T-cell (primary cell): Measurements from ENCODE around the gene ZNF888. TPM values are rescaled to one million over a fixed set of nuclear protein-coding genes. Genes with fewer than 3 reads are reported as not detected.

Experiments used
- ATAC-seq, 4 experiments: fragments of 200-7000 bp in 3 of 4; fragments of 150-1000 bp in 1 of 4; cut with Tn5 transposase; replicated peaks in 1 of 4; 1 replicate in 3 of 4; 2 replicates in 1 of 4; pipeline ENCODE4 v1.10.0; 2021; ENCODE audit warnings: moderate library complexity in 3 of 4, mild to moderate bottlenecking in 2 of 4, moderate number of reproducible peaks in 1 of 4
- CTCF ChIA-PET, 2 donors: fragments of 300-600 bp; sonication (Branson Sonifier 250); formaldehyde crosslinking; loops; one replicate each; lab custom pipeline; 2022; ENCODE audit warnings: antibody characterized with exemption in 2 of 2; lab: Charles Lee
- POLR2A ChIA-PET, 2 donors: fragments of 300-600 bp; sonication (Branson Sonifier 250); formaldehyde crosslinking; loops; one replicate each; lab custom pipeline; 2022; ENCODE audit warnings: antibody characterized with exemption in 2 of 2; lab: Charles Lee
- DNase-seq, 35 experiments: peaks; one replicate each; pipeline versions ENCODE4 v3.0.0 to v3.0.0-alpha.2; 2013 to 2023
- H3K27ac ChIP-seq: one replicate; pipeline ENCODE4 v1.5.1; 2013; ENCODE audit warnings: low read length
- H3K27me3 ChIP-seq, 2 experiments: replicated peaks in 1 of 2; 1 replicate in 1 of 2; 2 replicates in 1 of 2; pipeline versions ENCODE4 v1.6.1 to v1.7.0; 2013; ENCODE audit warnings: low read length in 1 of 2, mixed read lengths in 1 of 2; ENCODE audit not compliant: control insufficient read depth in 2 of 2, insufficient read depth in 2 of 2; ENCODE audit errors: extremely low read depth in 1 of 2
- H3K36me3 ChIP-seq, 2 donors: 1 replicate in 1 of 2; 2 replicates in 1 of 2; pipeline versions ENCODE4 v1.6.1 to v1.7.0; 2013; ENCODE audit warnings: low read length in 1 of 2; ENCODE audit not compliant: control insufficient read depth in 2 of 2, insufficient read depth in 1 of 2; ENCODE audit errors: extremely low read depth in 1 of 2
- H3K4me1 ChIP-seq, 2 experiments: 1 replicate in 1 of 2; 2 replicates in 1 of 2; pipeline versions ENCODE4 v1.6.1 to v1.7.0; 2013; ENCODE audit warnings: low read length in 2 of 2, mixed read lengths in 1 of 2; ENCODE audit not compliant: insufficient read depth in 2 of 2, control insufficient read depth in 1 of 2; ENCODE audit errors: extremely low read depth in 1 of 2
- H3K4me3 ChIP-seq, 2 donors: 1 replicate in 1 of 2; 2 replicates in 1 of 2; pipeline versions ENCODE4 v1.5.1 to v1.7.0; 2013; ENCODE audit warnings: mild to moderate bottlenecking in 2 of 2, low read length in 1 of 2, moderate library complexity in 1 of 2; ENCODE audit not compliant: control insufficient read depth in 1 of 2; ENCODE audit errors: extremely low read depth in 1 of 2
- H3K9me3 ChIP-seq: 2 replicates; pipeline ENCODE4 v1.7.0; 2013
- H3K27ac Mint-ChIP-seq, 2 donors: one replicate each; pipeline ENCODE4 v1.8.0; 2020 to 2021; ENCODE audit warnings: mild to moderate bottlenecking in 2 of 2, mixed read lengths in 2 of 2
- H3K27me3 Mint-ChIP-seq, 2 donors: one replicate each; pipeline ENCODE4 v1.8.0; 2021 to 2022; ENCODE audit warnings: mixed read lengths in 2 of 2
- H3K36me3 Mint-ChIP-seq: one replicate; pipeline ENCODE4 v1.8.0; 2021; ENCODE audit warnings: mixed read lengths
- H3K4me1 Mint-ChIP-seq, 3 donors: one replicate each; pipeline ENCODE4 v1.8.0; 2020 to 2022; ENCODE audit warnings: mixed read lengths in 3 of 3, mild to moderate bottlenecking in 1 of 3
- H3K4me3 Mint-ChIP-seq, 3 donors: one replicate each; pipeline ENCODE4 v1.8.0; 2020 to 2022; ENCODE audit warnings: mild to moderate bottlenecking in 3 of 3, mixed read lengths in 3 of 3, moderate library complexity in 3 of 3
- H3K9me3 Mint-ChIP-seq, 3 donors: one replicate each; pipeline ENCODE4 v1.8.0; 2020 to 2022; ENCODE audit warnings: mixed read lengths in 3 of 3
- WGBS: methylation state at CpG from one replicate; pipeline ENCODE4 v1.1.5; 2013; ENCODE audit warnings: missing lambda C conversion rate; ENCODE audit not compliant: insufficient coverage; 5-methylcytosine and 5-hydroxymethylcytosine counted together
- total RNA-seq, 35 experiments: library from RNA in 6 of 35; stranded (reverse) in 6 of 35; fragments of 120-200 nt in 1 of 35; gene quantifications; one replicate each; pipeline versions ENCODE4 v1.2.1 to v1.2.4 and lab custom pipeline; 2013 to 2026

Gene ZNF888
- total RNA-seq (1 to 10 TPM; 2.7 to 5.6 (median 4.5) TPM), total RNA-seq (lab: John Stamatoyannopoulos, UW) (2.9 to 18.6 (median 6.5) reads per million in 29 experiments)
- 5.3 TPM for total RNA-seq (2013)

- Mint-ChIP-seq H3K27ac (peak within 1 kb of the TSS; percentile 85), H3K4me1 (peaks cover 24 to 29% (median 25%) of the 10 kb centered on the region in 3 donors), H3K36me3 (peaks cover 10% of the 10 kb centered on the region), H3K9me3 (peaks cover 0 to 10% (median 0%) of the 10 kb centered on the region in 3 donors), H3K4me3 (peak within 1 kb of the TSS; percentile 85 to 91 (median 87)), H3K27me3 (peaks cover 0 to 9% of the 10 kb centered on the region in 2 donors)
- H3K4me1 ChIP-seq: peaks cover 0 to 17% of the 10 kb centered on the region in 2 experiments
- peak; percentile 64 to 95 (median 83) for DNase-seq
- peaks cover 0 to under 1% of the 10 kb centered on the region in 2 donors for H3K36me3 ChIP-seq
- H3K4me3 ChIP-seq: peak within 1 kb of the TSS; percentile 72 to 82
- POLR2A ChIA-PET: no interaction called here
- CTCF ChIA-PET: no interaction called here
- ATAC-seq: peak; percentile 99 to 100 (median 100)
- peak within 1 kb of the TSS; percentile 53 for H3K27ac ChIP-seq
- 3% methylated on average over 38 of the region's 55 CpGs for WGBS
- peaks cover 0 to 2% of the 10 kb centered on the region in 2 experiments for H3K27me3 ChIP-seq
- no peaks in the 10 kb centered on the region for H3K9me3 ChIP-seq
These were observed at the start of gene ZNF888 for GRCh38 chr19:52922841-52923777. Gene ZNF888, minus strand, starts transcription at chr19:52923428. Its CDS starts 5,555 bp downstream, at chr19:52917873.

GRCh38 chr19:52967772-52968171 is 44.5 kb upstream of the ZNF888 start:
- ChIA-PET CTCF (no interaction called here), POLR2A (no interaction called here)
- DNase-seq: no peak
- Mint-ChIP-seq H3K9me3 (peaks cover 7 to 42% (median 30%) of the 10 kb centered on the region in 3 donors), H3K4me3 (no peak overlapping the region), H3K27ac (no peak overlapping the region), H3K4me1 (peaks cover 9 to 13% (median 13%) of the 10 kb centered on the region in 3 donors), H3K27me3 (no peaks in the 10 kb centered on the region), H3K36me3 (peaks cover 48% of the 10 kb centered on the region)
- ATAC-seq: no peak
- Histone ChIP-seq H3K9me3 (peaks cover 10% of the 10 kb centered on the region), H3K4me1 (peaks cover 4 to 5% of the 10 kb centered on the region in 2 experiments), H3K27me3 (no peaks in the 10 kb centered on the region), H3K4me3 (no peak overlapping the region), H3K36me3 (no peaks in the 10 kb centered on the region), H3K27ac (no peak overlapping the region)
- WGBS: no CpG with 5 or more reads among the region's 2 CpGs

- peak overlapping the region; percentile 56 for H3K27ac ChIP-seq
- H3K4me1 ChIP-seq: peaks cover 6 to 17% of the 10 kb centered on the region in 2 experiments
- POLR2A ChIA-PET: no interaction called here
- Mint-ChIP-seq H3K36me3 (peaks cover 45% of the 10 kb centered on the region), H3K4me1 (peaks cover 21 to 34% (median 32%) of the 10 kb centered on the region in 3 donors), H3K27ac (peak overlapping the region; percentile 93 to 95), H3K27me3 (no peaks in the 10 kb centered on the region), H3K4me3 (peak overlapping the region; percentile 93 to 95 (median 93)), H3K9me3 (peaks cover 4 to 34% (median 23%) of the 10 kb centered on the region in 3 donors)
- CTCF ChIA-PET: interaction anchor here in 1 of 2 donors (0.7 kb wide), 1 partner anchor 501 kb away, joined by 3 read pairs; no protein-coding TSS in a partner anchor
- peak overlapping the region; percentile 77 to 94 for H3K4me3 ChIP-seq
- 21% methylated on average over 4 of the region's 12 CpGs for WGBS
- H3K27me3 ChIP-seq: no peaks in the 10 kb centered on the region
- ATAC-seq: peak; percentile 8 to 17 (median 10)
- peaks cover 0 to 16% of the 10 kb centered on the region in 2 donors for H3K36me3 ChIP-seq
- peaks cover 3% of the 10 kb centered on the region for H3K9me3 ChIP-seq
- peak in 1 of 35 experiments; percentile 4 for DNase-seq
These were observed 40.0 kb upstream of the ZNF888 start for GRCh38 chr19:52963247-52963618.

GRCh38 chr19:52962394-52963246 is 39.4 kb upstream of the ZNF888 start, which contains the start of gene ZNF816:
Gene ZNF816, minus strand, starts transcription at chr19:52962881. Its CDS starts 6,792 bp downstream, at chr19:52956089.
- H3K4me1 Mint-ChIP-seq: peaks cover 21 to 34% (median 32%) of the 10 kb centered on the region in 3 donors
- Histone ChIP-seq H3K9me3 (peaks cover 2% of the 10 kb centered on the region), H3K27ac (peak within 1 kb of the TSS; percentile 56), H3K4me3 (peak within 1 kb of the TSS; percentile 77 to 94), H3K36me3 (peaks cover 0 to 16% of the 10 kb centered on the region in 2 donors), H3K4me1 (peaks cover 6 to 17% of the 10 kb centered on the region in 2 experiments), H3K27me3 (no peaks in the 10 kb centered on the region)
- ATAC-seq (peak; percentile 98 to 100 (median 99)), DNase-seq (peak; percentile 97 to 100 (median 99))
- H3K27ac Mint-ChIP-seq: peak within 1 kb of the TSS; percentile 93 to 95
- under 1% methylated on average over 49 of the region's 55 CpGs for WGBS
- CTCF ChIA-PET: interaction anchor here in 1 of 2 donors (0.7 kb wide), 1 partner anchor 502 kb away, joined by 3 read pairs; no protein-coding TSS in a partner anchor
- no peaks in the 10 kb centered on the region for H3K27me3 Mint-ChIP-seq
- peak within 1 kb of the TSS; percentile 93 to 95 (median 93) for H3K4me3 Mint-ChIP-seq
- H3K9me3 Mint-ChIP-seq: peaks cover 4 to 37% (median 24%) of the 10 kb centered on the region in 3 donors
- POLR2A ChIA-PET: interaction anchor here in 1 of 2 donors (0.9 kb wide), 1 partner anchor 137 kb away, joined by 3 read pairs; no protein-coding TSS in a partner anchor
- peaks cover 49% of the 10 kb centered on the region for H3K36me3 Mint-ChIP-seq

- DNase-seq (no peak), ATAC-seq (no peak)
- peaks cover 4 to 37% (median 26%) of the 10 kb centered on the region in 3 donors for H3K9me3 Mint-ChIP-seq
- Histone ChIP-seq H3K4me1 (peaks cover 6 to 17% of the 10 kb centered on the region in 2 experiments), H3K27ac (peak overlapping the region; percentile 53), H3K9me3 (peaks cover 2% of the 10 kb centered on the region), H3K27me3 (no peaks in the 10 kb centered on the region), H3K4me3 (peak overlapping the region; percentile 77 to 94), H3K36me3 (peaks cover 0 to 19% of the 10 kb centered on the region in 2 donors)
- H3K27ac Mint-ChIP-seq: peak overlapping the region; percentile 93 to 95
- H3K4me1 Mint-ChIP-seq: peaks cover 21 to 34% (median 32%) of the 10 kb centered on the region in 3 donors
- H3K4me3 Mint-ChIP-seq: peak overlapping the region; percentile 93 to 95 (median 93)
- WGBS: 42% methylated on average over 2 of the region's 5 CpGs
- ChIA-PET POLR2A (interaction anchor here in 1 of 2 donors (0.9 kb wide), 1 partner anchor 137 kb away, joined by 3 read pairs; no protein-coding TSS in a partner anchor), CTCF (no interaction called here)
- H3K36me3 Mint-ChIP-seq: peaks cover 49% of the 10 kb centered on the region
- H3K27me3 Mint-ChIP-seq: no peaks in the 10 kb centered on the region
These were observed 38.8 kb upstream of the ZNF888 start for GRCh38 chr19:52961981-52962380.
